AML-193 (cell line): Measurements from ENCODE around the gene RNF212.

Experiments used
- DNase-seq, 2 experiments: peaks; one replicate each; lab custom pipeline; 2025; lab: John Stamatoyannopoulos, UW

Gene RNF212

GRCh38 chr4:1036095-1036494 lies 77.3 kb downstream of the RNF212 start:
- DNase-seq = no peak

- no peak for DNase-seq
Measured at GRCh38 chr4:1035510-1035909, 77.9 kb downstream of the RNF212 start.

- no peak for DNase-seq
Measured at GRCh38 chr4:1033840-1034551, 79.4 kb downstream of the RNF212 start.

- no peak for DNase-seq
Measured at GRCh38 chr4:1032861-1033260, 80.5 kb downstream of the RNF212 start.

GRCh38 chr4:1031956-1032795 lies 81.2 kb downstream of the RNF212 start:
- no peak for DNase-seq

- DNase-seq = no peak
Measured at GRCh38 chr4:1031346-1031745, 82.0 kb downstream of the RNF212 start.

- DNase-seq = no peak
Measured at GRCh38 chr4:1030559-1030958, 82.8 kb downstream of the RNF212 start.

GRCh38 chr4:1030031-1030430 lies 83.3 kb downstream of the RNF212 start:
- no peak for DNase-seq

GRCh38 chr4:1029529-1029928 lies 83.8 kb downstream of the RNF212 start:
- no peak for DNase-seq

GRCh38 chr4:1028574-1029220 lies 84.7 kb downstream of the RNF212 start:
- DNase-seq = no peak

- DNase-seq = no peak
Measured at GRCh38 chr4:1027915-1028238, 85.5 kb downstream of the RNF212 start.

- no peak for DNase-seq
Measured at GRCh38 chr4:1027219-1027914, 86.0 kb downstream of the RNF212 start.

GRCh38 chr4:1026115-1026514 lies 87.2 kb downstream of the RNF212 start:
- DNase-seq = no peak

- DNase-seq = no peak
Measured at GRCh38 chr4:1024882-1025545, 88.3 kb downstream of the RNF212 start.

GRCh38 chr4:1023895-1024740 lies 89.2 kb downstream of the RNF212 start:
- DNase-seq = no peak

- DNase-seq = no peak
Measured at GRCh38 chr4:1023075-1023640, 90.2 kb downstream of the RNF212 start.

- no peak for DNase-seq
Measured at GRCh38 chr4:1022739-1023066, 90.7 kb downstream of the RNF212 start.

- no peak for DNase-seq
Measured at GRCh38 chr4:1022051-1022738, 91.2 kb downstream of the RNF212 start.
